ENCODE results near the gene XPO1.

DNA sequence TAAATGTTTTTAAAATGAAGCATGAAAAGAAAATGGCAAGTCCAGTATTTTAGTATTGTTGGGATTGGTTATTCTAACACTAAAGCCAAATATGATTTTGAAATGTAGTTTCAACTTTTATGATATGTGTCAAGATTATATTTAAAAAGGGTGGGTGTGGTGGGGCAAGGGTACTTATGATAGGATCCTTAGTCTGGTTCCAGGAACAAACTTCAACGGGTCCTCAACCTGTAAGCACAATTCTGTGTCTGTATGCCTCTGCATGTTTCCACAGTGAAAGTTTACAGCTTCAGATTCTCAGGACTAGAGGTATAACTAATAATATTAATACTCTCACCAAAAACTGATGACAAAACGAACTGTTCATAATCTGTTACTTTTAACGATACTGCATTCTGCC, 73.1 kb downstream of the XPO1 start:
- TF ChIP-seq, protein P1, sequence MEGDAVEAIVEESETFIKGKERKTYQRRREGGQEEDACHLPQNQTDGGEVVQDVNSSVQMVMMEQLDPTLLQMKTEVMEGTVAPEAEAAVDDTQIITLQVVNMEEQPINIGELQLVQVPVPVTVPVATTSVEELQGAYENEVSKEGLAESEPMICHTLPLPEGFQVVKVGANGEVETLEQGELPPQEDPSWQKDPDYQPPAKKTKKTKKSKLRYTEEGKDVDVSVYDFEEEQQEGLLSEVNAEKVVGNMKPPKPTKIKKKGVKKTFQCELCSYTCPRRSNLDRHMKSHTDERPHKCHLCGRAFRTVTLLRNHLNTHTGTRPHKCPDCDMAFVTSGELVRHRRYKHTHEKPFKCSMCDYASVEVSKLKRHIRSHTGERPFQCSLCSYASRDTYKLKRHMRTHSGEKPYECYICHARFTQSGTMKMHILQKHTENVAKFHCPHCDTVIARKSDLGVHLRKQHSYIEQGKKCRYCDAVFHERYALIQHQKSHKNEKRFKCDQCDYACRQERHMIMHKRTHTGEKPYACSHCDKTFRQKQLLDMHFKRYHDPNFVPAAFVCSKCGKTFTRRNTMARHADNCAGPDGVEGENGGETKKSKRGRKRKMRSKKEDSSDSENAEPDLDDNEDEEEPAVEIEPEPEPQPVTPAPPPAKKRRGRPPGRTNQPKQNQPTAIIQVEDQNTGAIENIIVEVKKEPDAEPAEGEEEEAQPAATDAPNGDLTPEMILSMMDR (IDR thresholded peaks at IDR 0.05) = no peak
- TF ChIP-seq ZFX (IDR thresholded peaks at IDR 0.05; ENCODE audit: borderline replicate concordance) = no peak

Data from 22Rv1 (cell line).